RWPE1 (cell line): ENCODE measurements around the gene NCS1.
A peak's percentile ranks its signal among the peaks of the same experiment; 100 is the strongest.

ENCODE experiments used
- CTCF ChIA-PET: fragments of 350-600 bp; sonication (Branson Sonifier 250); formaldehyde crosslinking; extraction: SDS; loops from one replicate; lab custom pipeline; 2021; lab: Yijun Ruan, JAX
- POLR2A ChIA-PET: fragments of 400-600 bp; formaldehyde crosslinking; extraction: SDS; loops from one replicate; lab custom pipeline; 2020; ENCODE audit warnings: antibody characterized with exemption; ENCODE audit not compliant: low non-redundant PET; lab: Yijun Ruan, JAX
- DNase-seq: peaks from one replicate; pipeline ENCODE4 v3.0.0; 2012; ENCODE audit warnings: low spot score
- H3K27ac ChIP-seq: fragments of 450-650 bp; 2 replicates; pipeline ENCODE4 v1.5.1; 2017
- CTCF ChIP-seq: fragments of 450-650 bp; conservative IDR thresholded peaks from 2 replicates; pipeline ENCODE4 v1.5.1; 2017; ENCODE audit warnings: low read depth, mild to moderate bottlenecking

The NCS1 gene

GRCh38 chr9:130230631-130231030 is 58.4 kb downstream of the NCS1 start:
- no peak for DNase-seq
- no peak overlapping the region for H3K27ac ChIP-seq
- no peak for TF ChIP-seq CTCF
- CTCF ChIA-PET, result interaction anchor here (0.7 to 1.1 kb wide), 2 partner anchors 44 to 123 kb away, joined by 3 to 6 read pairs; no protein-coding TSS in a partner anchor
- POLR2A ChIA-PET, result no interaction called here

- TF ChIP-seq CTCF, result no peak
- no peak for DNase-seq
- ChIA-PET POLR2A (no interaction called here), CTCF (interaction anchor here (0.6 kb wide), 1 partner anchor 609 kb away, joined by 4 read pairs; no protein-coding TSS in a partner anchor)
- peak overlapping the region; percentile 70; the same call in 1 of the 2 replicates for H3K27ac ChIP-seq
Measured at GRCh38 chr9:130232899-130233586, 60.8 kb downstream of the NCS1 start.

- no peak for DNase-seq
- no peak for TF ChIP-seq CTCF
- peak overlapping the region; percentile 70 for H3K27ac ChIP-seq
- CTCF ChIA-PET, result no interaction called here
- POLR2A ChIA-PET, result no interaction called here
Measured at GRCh38 chr9:130233587-130233945, 61.4 kb downstream of the NCS1 start.

- POLR2A ChIA-PET, result no interaction called here
- peak overlapping the region; percentile 70 for H3K27ac ChIP-seq
- no peak for DNase-seq
- TF ChIP-seq CTCF, result no peak
- CTCF ChIA-PET, result interaction anchor here (0.6 kb wide), 2 partner anchors 407 to 903 kb away, joined by 3 read pairs; no protein-coding TSS in a partner anchor
Measured at GRCh38 chr9:130234340-130235260, 62.4 kb downstream of the NCS1 start.

GRCh38 chr9:130235558-130236435 is 63.6 kb downstream of the NCS1 start:
- POLR2A ChIA-PET, result no interaction called here
- TF ChIP-seq CTCF, result peak; percentile 100
- CTCF ChIA-PET, result interaction anchor here (0.6 to 1.9 kb wide), 33 partner anchors 9 to 902 kb away, joined by 3 to 30 read pairs (median 4); partner anchors contain the start of gene HMCN2
- H3K27ac ChIP-seq, result peak overlapping the region; percentile 70
- DNase-seq, result peak; percentile 77
